Transverse colon (tissue), 4 donors: Measurements from ENCODE around the gene DCLRE1C. TPM values are rescaled to one million over a fixed set of nuclear protein-coding genes. Genes with fewer than 3 reads are reported as not detected.

Experiments
- DNase-seq: peaks from one replicate; pipeline ENCODE4 v3.0.0-alpha.2; 2019
- H3K27ac ChIP-seq, 4 donors: fragments of 200-600 bp; sonication (generic); 2 replicates each; pipeline ENCODE4 v1.5.1; 2016 to 2018; ENCODE audit warnings: inconsistent platforms in 4 of 4
- H3K27me3 ChIP-seq: fragments of 200-600 bp; sonication (generic); 2 replicates; pipeline ENCODE4 v1.5.1; 2017; ENCODE audit warnings: inconsistent platforms
- H3K36me3 ChIP-seq, 4 donors: fragments of 200-600 bp; sonication (generic); 2 replicates each; pipeline ENCODE4 v1.5.1; 2017 to 2019; ENCODE audit warnings: inconsistent platforms in 4 of 4
- H3K4me1 ChIP-seq, 4 donors: fragments of 200-600 bp; sonication (generic); 2 replicates each; pipeline ENCODE4 v1.5.1; 2017 to 2020; ENCODE audit warnings: inconsistent platforms in 4 of 4
- H3K4me3 ChIP-seq, 4 donors: fragments of 200-600 bp; sonication (generic); 1 replicate in 1 of 4; 2 replicates in 3 of 4; pipeline versions ENCODE4 v1.5.1 to v1.6.1; 2017 to 2019; ENCODE audit warnings: inconsistent platforms in 4 of 4
- H3K9me3 ChIP-seq, 2 donors: fragments of 200-600 bp; sonication (generic); 2 replicates each; pipeline ENCODE4 v1.5.1; 2017 to 2019; ENCODE audit warnings: inconsistent platforms in 2 of 2
- CTCF ChIP-seq, 5 experiments: fragments of 200-600 bp in 3 of 5; fragments of 450-650 bp in 2 of 5; sonication (generic) in 3 of 5; IDR thresholded peaks; 1 replicate in 2 of 5; 2 replicates in 3 of 5; pipeline ENCODE4 v1.5.1; 2016 to 2017; ENCODE audit warnings: antibody characterized with exemption in 5 of 5, inconsistent platforms in 3 of 5, mild to moderate bottlenecking in 2 of 5, moderate library complexity in 1 of 5
- EP300 ChIP-seq: sonication (generic); formaldehyde crosslinking; IDR thresholded peaks from one replicate; pipeline ENCODE4 v1.6.1; 2017; ENCODE audit warnings: antibody characterized with exemption, low read depth
- POLR2A ChIP-seq: fragments of 450-650 bp; IDR thresholded peaks from one replicate; pipeline ENCODE4 v1.6.1; 2016; ENCODE audit warnings: antibody characterized with exemption, mild to moderate bottlenecking, moderate library complexity
- POLR2AphosphoS5 ChIP-seq, 3 donors: sonication (generic); formaldehyde crosslinking; IDR thresholded peaks; one replicate each; pipeline ENCODE4 v1.6.1; 2016; ENCODE audit warnings: antibody characterized with exemption in 3 of 3
- WGBS, 2 donors: methylation state at CpG; one replicate each; pipeline ENCODE4 v1.1.5; 2018; ENCODE audit warnings: low coverage in 1 of 2; 5-methylcytosine and 5-hydroxymethylcytosine counted together
- in situ Hi-C, 4 donors: fragments of 200-750 bp; cut with MboI; loops; one replicate each; pipeline versions ENCODE4 v1.15.0 to v1.15.1; 2017; ENCODE audit warnings: low sequenced_read_pairs in 3 of 4, low pct_ligation_motif_present in 1 of 4, low pct_unique_long_range_greater_than_20kb in 1 of 4
- intact Hi-C: fragments of 100-400 bp; cut with DNase I; formaldehyde crosslinking; loops from one replicate; pipeline ENCODE4 v1.15.1; 2023; ENCODE audit warnings: low total_unique reads
- total RNA-seq, 4 donors: library from RNA; depleted of rRNA; stranded (reverse); fragments of >200 nt; gene quantifications; one replicate each; pipeline ENCODE4 v1.1.0, GENCODE V29; 2016

DCLRE1C gene
- total RNA-seq, 4 donors from 2014 or later, result 10.0 to 61.3 (median 13.8) TPM

- no peaks in the 10 kb centered on the region for H3K4me1 ChIP-seq
- H3K9me3 ChIP-seq, result no peaks in the 10 kb centered on the region
- intact Hi-C loops, result no loop called here
- no peak overlapping the region for H3K27ac ChIP-seq
- in situ Hi-C loops, result no loop called here
- H3K4me3 ChIP-seq, result no peak overlapping the region
- H3K27me3 ChIP-seq, result no peaks in the 10 kb centered on the region
- DNase-seq, result no peak
- H3K36me3 ChIP-seq, result no peaks in the 10 kb centered on the region
- WGBS, 2 donors, result 85 to 91% methylated on average over 2 of the region's 2 CpGs
- TF ChIP-seq POLR2AphosphoS5 (IDR thresholded peaks at IDR 0.05), result no peak
- no peak for TF ChIP-seq CTCF (IDR thresholded peaks at IDR 0.05)
- TF ChIP-seq EP300, result no peak
- TF ChIP-seq POLR2A, result no peak
These were observed 64.6 kb downstream of the DCLRE1C start for GRCh38 chr10:14889318-14889717.

- in situ Hi-C loops (no loop called here), intact Hi-C loops (no loop called here)
- Histone ChIP-seq H3K4me1 (peaks cover 4 to 9% (median 6%) of the 10 kb centered on the region in 4 donors), H3K36me3 (no peaks in the 10 kb centered on the region), H3K9me3 (no peaks in the 10 kb centered on the region), H3K27me3 (no peaks in the 10 kb centered on the region), H3K27ac (no peak overlapping the region), H3K4me3 (no peak overlapping the region)
- no peak for TF ChIP-seq POLR2A
- TF ChIP-seq POLR2AphosphoS5 (IDR thresholded peaks at IDR 0.05), result no peak
- no peak for TF ChIP-seq EP300
- no peak for TF ChIP-seq CTCF (IDR thresholded peaks at IDR 0.05)
- DNase-seq, result no peak
- 91 to 93% methylated on average over 3 of the region's 3 CpGs for WGBS, 2 donors
These were observed 69.8 kb downstream of the DCLRE1C start for GRCh38 chr10:14884082-14884481.

- H3K36me3 ChIP-seq, result no peaks in the 10 kb centered on the region
- intact Hi-C loops (no loop called here), in situ Hi-C loops (no loop called here)
- peaks cover 6 to 20% (median 10%) of the 10 kb centered on the region in 4 donors for H3K4me1 ChIP-seq
- H3K27ac ChIP-seq, result no peak overlapping the region
- TF ChIP-seq EP300 (no peak), POLR2AphosphoS5 (IDR thresholded peaks at IDR 0.05) (no peak), POLR2A (no peak)
- no peak for DNase-seq
- no peaks in the 10 kb centered on the region for H3K9me3 ChIP-seq
- H3K4me3 ChIP-seq, result peak overlapping the region in 1 of 4 donors; percentile 98
- no peaks in the 10 kb centered on the region for H3K27me3 ChIP-seq
- 64 to 66% methylated on average over 4 to 7 of the region's 7 CpGs for WGBS, 2 donors
These were observed 73.7 kb downstream of the DCLRE1C start for GRCh38 chr10:14880229-14880628.

GRCh38 chr10:14879928-14880193 lies 74.0 kb downstream of the DCLRE1C start:
- H3K27ac ChIP-seq, result no peak overlapping the region
- no peaks in the 10 kb centered on the region for H3K27me3 ChIP-seq
- H3K9me3 ChIP-seq, result no peaks in the 10 kb centered on the region
- H3K4me3 ChIP-seq, result peak overlapping the region in 3 of 4 donors; percentile 70 to 98 (median 73)
- no peak for DNase-seq
- in situ Hi-C loops, result no loop called here
- 0 to 1% methylated on average over 5 of the region's 5 CpGs for WGBS, 2 donors
- no peaks in the 10 kb centered on the region for H3K36me3 ChIP-seq
- H3K4me1 ChIP-seq, result peaks cover 6 to 20% (median 10%) of the 10 kb centered on the region in 4 donors
- TF ChIP-seq CTCF (IDR thresholded peaks at IDR 0.05), result no peak
- TF ChIP-seq EP300, result no peak
- no peak for TF ChIP-seq POLR2AphosphoS5 (IDR thresholded peaks at IDR 0.05)
- no peak for TF ChIP-seq POLR2A
- intact Hi-C loops, result no loop called here
